MCF 10A (cell line): ENCODE data around the gene TMEM200C. TPM values are rescaled to one million over a fixed set of nuclear protein-coding genes. Genes with fewer than 3 reads are reported as not detected.

Experiments used
- BruUV-seq: library from RNA; stranded (reverse); fragments of 400-500 nt; replicated peaks from 2 replicates; lab custom pipeline; 2021; lab: Mats Ljungman, UMichigan
- CTCF ChIA-PET: fragments of 300-600 bp; sonication (Branson Sonifier 250); formaldehyde crosslinking; extraction: SDS; loops from one replicate; lab custom pipeline; 2021; ENCODE audit warnings: antibody characterized with exemption, inconsistent platforms; lab: Yijun Ruan, JAX
- POLR2A ChIA-PET: fragments of 300-600, 350-650 bp; sonication (Branson Sonifier 250); formaldehyde crosslinking; extraction: SDS; loops from one replicate; lab custom pipeline; 2020; ENCODE audit warnings: antibody characterized with exemption, inconsistent platforms; lab: Yijun Ruan, JAX
- DNase-seq: peaks from one replicate; pipeline ENCODE4 v3.0.0-alpha.2; 2018; ENCODE audit not compliant: unreplicated experiment
- H3K27ac Mint-ChIP-seq: one replicate; pipeline ENCODE4 v1.8.0; 2022; ENCODE audit warnings: mild to moderate bottlenecking, low read depth, mixed read lengths; ENCODE audit not compliant: unreplicated experiment
- H3K27me3 Mint-ChIP-seq: one replicate; pipeline ENCODE4 v1.8.0; 2022; ENCODE audit warnings: mixed read lengths; ENCODE audit not compliant: insufficient read depth, unreplicated experiment
- H3K36me3 Mint-ChIP-seq: one replicate; pipeline ENCODE4 v1.8.0; 2022; ENCODE audit warnings: mild to moderate bottlenecking, moderate library complexity, mixed read lengths; ENCODE audit not compliant: insufficient read depth, unreplicated experiment
- H3K4me1 Mint-ChIP-seq: one replicate; pipeline ENCODE4 v1.8.0; 2022; ENCODE audit warnings: mixed read lengths; ENCODE audit not compliant: insufficient read depth, unreplicated experiment
- H3K4me3 Mint-ChIP-seq: one replicate; pipeline ENCODE4 v1.8.0; 2022; ENCODE audit warnings: mild to moderate bottlenecking, moderate library complexity, mixed read lengths; ENCODE audit not compliant: unreplicated experiment
- H3K9me3 Mint-ChIP-seq: one replicate; pipeline ENCODE4 v1.8.0; 2022; ENCODE audit warnings: mixed read lengths; ENCODE audit not compliant: unreplicated experiment
- CTCF ChIP-seq: fragments of 200-600 bp; IDR thresholded peaks from one replicate; pipeline ENCODE4 v1.8.0; 2022; ENCODE audit warnings: antibody characterized with exemption, mild to moderate bottlenecking; ENCODE audit not compliant: unreplicated experiment
- intact Hi-C: fragments of 100-400 bp; cut with micrococcal nuclease; formaldehyde crosslinking; loops from 2 replicates; pipeline ENCODE4 v1.14.1; 2022
- total RNA-seq: library from RNA; stranded (reverse); gene quantifications from 2 replicates; pipeline ENCODE4 v1.2.3, GENCODE V29; 2022

Gene TMEM200C
- total RNA-seq, 1 experiment from 2014 or later, result not detected

DNA sequence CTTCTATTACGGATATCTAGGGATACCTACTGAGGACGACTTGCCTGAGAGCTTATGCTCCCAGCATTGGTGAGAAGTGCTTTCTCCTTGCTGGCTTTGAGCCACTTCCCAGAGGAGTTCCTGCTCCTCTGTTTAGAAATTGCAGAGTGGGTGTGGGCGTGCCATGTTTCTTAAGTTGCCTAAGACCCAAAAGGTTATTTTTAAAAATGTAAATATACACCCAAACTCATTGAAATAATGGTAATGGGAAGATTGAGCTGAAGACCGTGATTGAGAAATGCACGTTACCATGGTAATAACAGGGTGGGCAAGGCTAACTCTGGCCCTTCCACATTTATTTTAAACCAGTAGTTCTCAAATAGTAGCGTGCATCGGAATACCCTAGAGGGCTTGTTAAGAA is 17.2 kb upstream of the TMEM200C start:
- intact Hi-C loops, result no loop called here
- no TSS peak for BruUV-seq
- ChIA-PET POLR2A (no interaction called here), CTCF (interaction anchor here (0.9 kb wide), 1 partner anchor 15 kb away, joined by 6 read pairs; no protein-coding TSS in a partner anchor)
- no peak overlapping the region for H3K4me3 Mint-ChIP-seq
- H3K27me3 Mint-ChIP-seq, result peaks cover 30% of the 10 kb centered on the region
- DNase-seq, result no peak
- TF ChIP-seq CTCF, result no peak
- peaks cover 4% of the 10 kb centered on the region for H3K9me3 Mint-ChIP-seq
- H3K36me3 Mint-ChIP-seq, result no peaks in the 10 kb centered on the region
- H3K27ac Mint-ChIP-seq, result no peak overlapping the region
- H3K4me1 Mint-ChIP-seq, result no peaks in the 10 kb centered on the region

DNA sequence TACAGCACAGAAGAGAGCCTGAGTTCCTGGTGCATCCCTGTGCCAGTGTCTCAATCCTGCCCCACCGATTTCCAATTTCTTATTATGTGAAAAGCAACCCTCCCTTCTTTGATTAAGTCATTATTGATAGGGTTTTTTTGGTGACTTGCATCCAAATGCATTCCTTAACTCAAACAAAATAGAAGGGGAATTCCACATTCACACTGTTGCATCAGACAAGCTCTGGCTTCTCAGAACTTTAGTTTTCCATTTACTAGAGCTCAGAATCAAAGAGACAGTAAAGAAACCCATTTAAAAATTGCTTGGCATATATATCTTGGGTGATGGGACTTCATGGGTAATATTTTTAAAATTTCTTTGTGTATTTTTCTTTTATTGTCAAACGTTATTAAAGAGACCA is 13.8 kb upstream of the TMEM200C start:
- Mint-ChIP-seq H3K4me3 (no peak overlapping the region), H3K36me3 (no peaks in the 10 kb centered on the region), H3K4me1 (no peaks in the 10 kb centered on the region), H3K27me3 (peaks cover 25% of the 10 kb centered on the region), H3K9me3 (no peaks in the 10 kb centered on the region), H3K27ac (no peak overlapping the region)
- no peak for DNase-seq
- BruUV-seq, result no TSS peak
- CTCF ChIA-PET, result interaction anchor here (0.6 kb wide), 1 partner anchor 621 kb away, joined by 3 read pairs; no protein-coding TSS in a partner anchor
- no peak for TF ChIP-seq CTCF
- POLR2A ChIA-PET, result no interaction called here
- intact Hi-C loops, result no loop called here

DNA sequence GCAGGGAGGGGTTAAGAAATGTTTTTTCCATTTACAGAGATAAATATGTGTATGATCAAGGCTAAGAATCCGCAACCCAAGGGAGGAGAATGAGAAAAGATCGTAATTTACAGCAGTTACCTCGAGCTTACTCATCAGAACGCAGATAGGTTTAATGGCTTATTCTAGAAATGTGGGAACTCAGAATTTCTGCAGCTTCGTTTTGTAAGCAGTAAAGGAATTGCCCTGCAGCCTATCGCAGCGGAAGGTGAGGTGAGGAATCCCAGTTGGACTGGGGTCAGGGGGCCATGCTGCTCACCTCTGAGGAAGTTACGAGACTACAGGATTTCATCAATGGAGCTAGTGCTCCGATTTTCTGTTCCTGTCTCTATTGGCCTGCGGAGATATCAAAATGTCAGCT is 8.1 kb upstream of the TMEM200C start:
- no peaks in the 10 kb centered on the region for H3K9me3 Mint-ChIP-seq
- intact Hi-C loops, result no loop called here
- H3K4me3 Mint-ChIP-seq, result no peak overlapping the region
- BruUV-seq, result no TSS peak
- no peak for TF ChIP-seq CTCF
- peaks cover 37% of the 10 kb centered on the region for H3K27me3 Mint-ChIP-seq
- no peak overlapping the region for H3K27ac Mint-ChIP-seq
- no peaks in the 10 kb centered on the region for H3K36me3 Mint-ChIP-seq
- POLR2A ChIA-PET, result interaction anchor here (0.6 kb wide), 1 partner anchor 10 kb away, joined by 3 read pairs; no protein-coding TSS in a partner anchor
- peaks cover 18% of the 10 kb centered on the region for H3K4me1 Mint-ChIP-seq
- CTCF ChIA-PET, result interaction anchor here (1.0 kb wide), 1 partner anchor 26 kb away, joined by 3 read pairs; no protein-coding TSS in a partner anchor
- DNase-seq, result no peak

- Mint-ChIP-seq H3K36me3 (no peaks in the 10 kb centered on the region), H3K27ac (no peak overlapping the region), H3K4me1 (peaks cover 22% of the 10 kb centered on the region), H3K9me3 (no peaks in the 10 kb centered on the region), H3K4me3 (no peak overlapping the region), H3K27me3 (peaks cover 51% of the 10 kb centered on the region)
- DNase-seq, result no peak
- POLR2A ChIA-PET, result no interaction called here
- intact Hi-C loops, result no loop called here
- TF ChIP-seq CTCF, result no peak
- CTCF ChIA-PET, result interaction anchor here (0.6 to 2.4 kb wide), 4 partner anchors 21 to 986 kb away, joined by 3 to 6 read pairs (median 4); no protein-coding TSS in a partner anchor
- no TSS peak for BruUV-seq
Observed at GRCh38 chr18:5900262-5900661, 4.9 kb upstream of the TMEM200C start.
